ENCODE measurements around the gene HOPX. TPM values are rescaled to one million over a fixed set of nuclear protein-coding genes. Genes with fewer than 3 reads are reported as not detected.

HOPX gene
- total RNA-seq, 4 donors from 2014 or later, result 2.7 to 14.4 (median 7.0) TPM

DNA sequence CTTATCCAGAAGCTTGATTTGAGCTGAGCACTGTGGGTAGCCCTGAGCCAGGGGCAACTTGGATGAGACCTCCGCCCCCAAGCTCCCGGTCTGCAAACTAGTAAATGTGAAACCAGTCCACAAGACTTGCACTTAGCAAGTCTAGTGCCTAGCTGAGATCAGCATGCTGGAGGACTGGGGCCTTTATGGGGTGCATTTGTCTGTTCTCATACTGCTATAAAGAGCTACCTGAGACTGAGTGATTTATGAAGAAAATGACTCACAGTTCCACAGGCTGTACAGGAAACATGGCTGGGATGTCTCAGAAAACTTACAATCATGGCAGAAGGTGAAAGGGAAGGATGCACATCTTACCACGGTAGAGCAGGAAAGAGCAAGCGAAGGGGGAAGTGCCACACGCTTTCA is 42.1 kb upstream of the HOPX start:
- no peak for TF ChIP-seq POLR2A (IDR thresholded peaks at IDR 0.05)
- TF ChIP-seq CTCF (IDR thresholded peaks at IDR 0.05), result no peak
- Histone ChIP-seq H3K36me3 (no peaks in the 10 kb centered on the region), H3K27ac (peak overlapping the region in 1 of 4 donors; percentile 29), H3K4me3 (no peak overlapping the region), H3K4me1 (peaks cover 0 to 4% (median 0%) of the 10 kb centered on the region in 4 donors), H3K9me3 (no peaks in the 10 kb centered on the region), H3K27me3 (no peaks in the 10 kb centered on the region)
- DNase-seq, result no peak

DNA sequence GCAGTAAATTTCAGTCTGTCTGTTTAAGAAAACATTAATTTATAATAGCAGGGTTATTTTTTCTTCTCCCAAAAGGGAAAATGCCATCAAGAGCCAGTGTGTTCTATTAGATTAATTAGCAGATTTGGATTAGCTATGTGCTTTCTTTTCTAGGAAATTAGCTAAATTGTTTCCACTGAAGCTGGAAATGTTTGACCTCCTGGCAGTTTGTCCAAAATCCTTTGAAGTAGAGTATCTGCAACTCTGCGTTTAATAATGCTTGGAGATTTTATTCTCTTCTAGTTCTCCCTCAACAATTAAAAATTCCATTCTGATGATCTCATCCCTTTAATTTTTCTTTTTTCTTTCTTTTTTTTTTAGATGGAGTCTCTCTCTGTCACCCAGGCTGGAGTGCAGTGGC is 27.1 kb upstream of the HOPX start:
- H3K36me3 ChIP-seq, result no peaks in the 10 kb centered on the region

DNA sequence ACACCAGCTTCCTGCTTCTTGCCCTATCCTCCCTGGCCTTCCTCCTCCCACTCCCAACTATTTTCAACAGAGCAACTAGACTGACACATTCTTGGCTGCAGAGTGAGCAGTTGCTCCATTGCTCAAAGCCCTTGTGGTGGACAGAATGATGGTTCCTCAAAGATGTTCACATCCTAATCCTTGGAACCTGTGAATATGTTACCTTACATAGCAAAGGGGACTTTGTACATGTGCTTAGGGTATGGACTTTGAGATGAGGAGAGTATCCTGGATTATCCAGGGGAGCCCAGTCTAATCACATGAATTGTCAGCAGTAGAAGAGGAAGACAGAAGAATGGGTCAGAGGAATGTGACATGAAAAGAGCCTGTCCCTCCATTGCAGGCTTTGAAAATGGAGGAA is 24.9 kb upstream of the HOPX start:
- Histone ChIP-seq H3K27me3 (no peaks in the 10 kb centered on the region), H3K27ac (no peak overlapping the region), H3K9me3 (peaks cover 0 to under 1% (median 0%) of the 10 kb centered on the region in 4 donors), H3K4me3 (no peak overlapping the region), H3K36me3 (no peaks in the 10 kb centered on the region), H3K4me1 (no peaks in the 10 kb centered on the region)
- no peak for DNase-seq
- TF ChIP-seq POLR2A (IDR thresholded peaks at IDR 0.05) (no peak), CTCF (IDR thresholded peaks at IDR 0.05) (peak in 3 of 6 experiments; percentile 47 to 55 (median 54))

More for the DNA sequence above, 27.1 kb upstream of the HOPX start:
- H3K27me3 ChIP-seq, result no peaks in the 10 kb centered on the region
- H3K27ac ChIP-seq, result no peak overlapping the region
- H3K4me3 ChIP-seq, result no peak overlapping the region
- no peaks in the 10 kb centered on the region for H3K4me1 ChIP-seq
- peaks cover 0 to 10% (median 2%) of the 10 kb centered on the region in 4 donors for H3K9me3 ChIP-seq
- TF ChIP-seq CTCF (IDR thresholded peaks at IDR 0.05) (no peak), POLR2A (IDR thresholded peaks at IDR 0.05) (no peak)
- no peak for DNase-seq

DNA sequence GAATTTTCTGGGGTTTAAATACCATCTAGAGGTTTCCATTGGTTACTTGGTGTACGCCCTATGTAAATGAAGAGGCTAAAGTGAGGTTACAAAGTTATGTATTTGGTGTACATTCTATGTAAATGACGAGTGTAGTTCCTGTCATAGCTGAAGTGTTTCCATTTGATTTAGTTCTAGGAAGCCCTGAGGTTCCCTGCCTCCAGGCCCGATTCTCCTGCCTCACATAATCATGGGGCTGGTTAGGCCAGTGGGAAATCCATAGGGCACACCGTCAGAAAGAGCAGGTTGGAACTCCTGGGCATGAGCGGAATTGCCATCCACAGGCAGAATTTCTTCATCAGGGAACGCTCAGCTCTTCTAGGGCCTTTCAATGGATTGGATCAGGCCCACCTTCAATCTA is 24.2 kb upstream of the HOPX start:
- Histone ChIP-seq H3K9me3 (no peaks in the 10 kb centered on the region), H3K4me3 (no peak overlapping the region), H3K27ac (no peak overlapping the region), H3K4me1 (no peaks in the 10 kb centered on the region), H3K27me3 (no peaks in the 10 kb centered on the region), H3K36me3 (no peaks in the 10 kb centered on the region)
- DNase-seq, result no peak
- TF ChIP-seq POLR2A (IDR thresholded peaks at IDR 0.05) (no peak), CTCF (IDR thresholded peaks at IDR 0.05) (no peak)

DNA sequence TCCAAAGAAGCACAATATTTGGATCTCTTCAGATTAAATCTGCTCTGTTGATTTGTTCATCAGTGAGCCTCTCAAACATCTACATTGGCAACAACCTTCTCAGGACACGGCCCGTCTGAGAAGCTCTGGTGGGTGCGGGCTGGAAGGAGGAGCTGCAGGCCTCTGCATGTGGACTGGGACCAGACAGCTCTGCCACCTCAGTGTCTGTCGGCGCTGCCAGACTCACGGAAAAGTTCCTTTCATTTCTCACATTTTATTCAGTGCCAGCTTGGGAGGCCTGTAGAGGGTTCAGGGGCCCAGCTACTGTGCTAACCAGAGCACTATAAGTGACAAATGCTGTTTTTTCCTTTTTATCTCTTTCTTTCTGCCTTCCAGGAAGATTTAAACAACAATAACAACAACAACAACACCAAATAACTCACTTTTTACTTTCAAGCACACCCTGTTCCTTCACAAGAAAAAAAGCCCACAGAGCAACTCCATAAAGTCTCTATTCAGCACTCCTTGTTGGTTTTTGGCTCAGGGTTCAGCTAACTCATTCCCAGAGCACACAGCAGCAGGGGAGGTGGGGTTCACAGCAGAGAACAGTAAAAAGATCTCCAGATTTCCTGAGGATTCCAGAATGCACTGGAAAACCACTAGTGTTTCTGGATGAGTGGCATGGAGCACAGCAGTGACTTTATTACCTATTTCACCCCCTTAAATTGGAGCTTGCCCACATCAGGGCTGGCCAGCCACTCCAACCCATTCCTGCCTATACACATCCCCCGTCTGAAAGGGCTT is 23.2 kb upstream of the HOPX start:
- H3K9me3 ChIP-seq, result no peaks in the 10 kb centered on the region
- no peak for TF ChIP-seq CTCF (IDR thresholded peaks at IDR 0.05)
- no peak for TF ChIP-seq POLR2A (IDR thresholded peaks at IDR 0.05)
- H3K36me3 ChIP-seq, result no peaks in the 10 kb centered on the region
- no peak overlapping the region for H3K4me3 ChIP-seq
- H3K27ac ChIP-seq, result no peak overlapping the region
- no peaks in the 10 kb centered on the region for H3K4me1 ChIP-seq
- H3K27me3 ChIP-seq, result no peaks in the 10 kb centered on the region
- no peak for DNase-seq
